Measurements from ENCODE around the gene EVA1B.

EVA1B gene

GRCh38 chr1:36307601-36308330 lies 15.7 kb downstream of the EVA1B start:
- no peak for DNase-seq

GRCh38 chr1:36306902-36307456 lies 16.5 kb downstream of the EVA1B start:
- peak; percentile 94 to 95 for DNase-seq

GRCh38 chr1:36306210-36306901 lies 17.1 kb downstream of the EVA1B start, which contains the start of gene SH3D21:
TSS of gene SH3D21 (plus strand) at chr1:36306368. CDS start at chr1:36306421, 53 bp downstream.
- DNase-seq, result peak; percentile 60 to 69

GRCh38 chr1:36305915-36306209 lies 17.6 kb downstream of the EVA1B start:
- DNase-seq, result no peak

GRCh38 chr1:36304970-36305914 lies 18.2 kb downstream of the EVA1B start:
- peak; percentile 63 to 74 for DNase-seq

- DNase-seq, result no peak
Measured at GRCh38 chr1:36304521-36304920, 18.9 kb downstream of the EVA1B start.

- DNase-seq, result no peak
Measured at GRCh38 chr1:36303650-36304360, 19.6 kb downstream of the EVA1B start.

GRCh38 chr1:36303244-36303643 lies 20.2 kb downstream of the EVA1B start:
- DNase-seq, result no peak

GRCh38 chr1:36301220-36301619 lies 22.2 kb downstream of the EVA1B start:
- DNase-seq, result no peak

GRCh38 chr1:36300526-36300925 lies 22.9 kb downstream of the EVA1B start:
- DNase-seq, result no peak

GRCh38 chr1:36298640-36299039 lies 24.8 kb downstream of the EVA1B start:
- DNase-seq, result no peak

GRCh38 chr1:36297062-36297461 lies 26.4 kb downstream of the EVA1B start:
- DNase-seq, result no peak

GRCh38 chr1:36295390-36295789 lies 28.1 kb downstream of the EVA1B start:
- DNase-seq, result no peak

- DNase-seq, result no peak
Measured at GRCh38 chr1:36287595-36287994, 35.9 kb downstream of the EVA1B start.

- DNase-seq, result no peak
Measured at GRCh38 chr1:36286802-36287201, 36.6 kb downstream of the EVA1B start.

- peak; percentile 45 to 63 for DNase-seq
Measured at GRCh38 chr1:36285443-36286101, 37.9 kb downstream of the EVA1B start.

GRCh38 chr1:36284517-36284916 lies 38.9 kb downstream of the EVA1B start:
- DNase-seq, result no peak

GRCh38 chr1:36284061-36284460 lies 39.4 kb downstream of the EVA1B start:
- DNase-seq, result no peak

- no peak for DNase-seq
Measured at GRCh38 chr1:36279789-36280296, 43.6 kb downstream of the EVA1B start.

- no peak for DNase-seq
Measured at GRCh38 chr1:36279110-36279788, 44.2 kb downstream of the EVA1B start.

- no peak for DNase-seq
Measured at GRCh38 chr1:36276688-36277087, 46.8 kb downstream of the EVA1B start.

All from activated CD4-positive, alpha-beta T cell treated with anti-CD3 and anti-CD28 coated beads, Interleukin-2, amount 50 U/mL, for 48 hours (primary cell).